Activated CD4-positive, alpha-beta T cell treated with anti-CD3 and anti-CD28 coated beads, Interleukin-2, Interleukin-4, amounts not matched to agents 100 ng/mL and 50 ng/mL, durations not matched to agents 16 hours and 8 hours (primary cell): ENCODE results near the gene NGDN.
"Not testable (repeated sequence)": the region's sequence is repeated elsewhere in the genome, so short reads cannot be mapped to it uniquely, and the experiment has no call there.

Experiments
- DNase-seq: peaks from one replicate; pipeline ENCODE4 v3.0.0-alpha.2; 2020; ENCODE audit warnings: low spot score

The NGDN gene

GRCh38 chr14:23439107-23439835 is 30.2 kb upstream of the NGDN start:
- DNase-seq, result no peak

- no peak for DNase-seq
Measured at GRCh38 chr14:23441076-23441475, 28.4 kb upstream of the NGDN start.

GRCh38 chr14:23442721-23443356 is 26.7 kb upstream of the NGDN start:
- no peak for DNase-seq

- DNase-seq, result no peak
Measured at GRCh38 chr14:23443411-23443812, 26.1 kb upstream of the NGDN start.

GRCh38 chr14:23443881-23444280 is 25.6 kb upstream of the NGDN start:
- DNase-seq, result no peak

- DNase-seq, result no peak
Measured at GRCh38 chr14:23444314-23444713, 25.2 kb upstream of the NGDN start.

- DNase-seq, result no peak
Measured at GRCh38 chr14:23445773-23446172, 23.7 kb upstream of the NGDN start.

GRCh38 chr14:23446291-23446851 is 23.1 kb upstream of the NGDN start:
- DNase-seq, result no peak

GRCh38 chr14:23447361-23448350 is 21.8 kb upstream of the NGDN start:
- no peak for DNase-seq

GRCh38 chr14:23449314-23449713 is 20.2 kb upstream of the NGDN start:
- no peak for DNase-seq

GRCh38 chr14:23450379-23450778 is 19.1 kb upstream of the NGDN start:
- DNase-seq, result no peak

GRCh38 chr14:23452237-23452636 is 17.3 kb upstream of the NGDN start:
- no peak for DNase-seq

GRCh38 chr14:23454445-23454856 is 15.1 kb upstream of the NGDN start:
- DNase-seq, result no peak

- DNase-seq, result not testable (repeated sequence)
Measured at GRCh38 chr14:23456883-23457586, 12.5 kb upstream of the NGDN start.

GRCh38 chr14:23457587-23458445 is 11.7 kb upstream of the NGDN start:
- no peak for DNase-seq

GRCh38 chr14:23460960-23461359 is 8.5 kb upstream of the NGDN start:
- DNase-seq, result no peak

GRCh38 chr14:23464700-23465099 is 4.8 kb upstream of the NGDN start:
- no peak for DNase-seq

GRCh38 chr14:23465261-23465660 is 4.2 kb upstream of the NGDN start:
- no peak for DNase-seq

- no peak for DNase-seq
Measured at GRCh38 chr14:23468704-23469126, 788 bp upstream of the NGDN start.

- DNase-seq, result no peak
Measured at GRCh38 chr14:23469906-23470403, 452 bp downstream of the NGDN start.
